Activated T-cell treated with anti-CD3 and anti-CD28 coated beads for 48 hours (primary cell): ENCODE results near the gene NUP133.
"Not testable (repeated sequence)": the region's sequence is repeated elsewhere in the genome, so short reads cannot be mapped to it uniquely, and the experiment has no call there.

Experiments
- DNase-seq: peaks from one replicate; pipeline ENCODE4 v3.0.0-alpha.2; 2020; ENCODE audit warnings: low read depth

Gene NUP133

DNA sequence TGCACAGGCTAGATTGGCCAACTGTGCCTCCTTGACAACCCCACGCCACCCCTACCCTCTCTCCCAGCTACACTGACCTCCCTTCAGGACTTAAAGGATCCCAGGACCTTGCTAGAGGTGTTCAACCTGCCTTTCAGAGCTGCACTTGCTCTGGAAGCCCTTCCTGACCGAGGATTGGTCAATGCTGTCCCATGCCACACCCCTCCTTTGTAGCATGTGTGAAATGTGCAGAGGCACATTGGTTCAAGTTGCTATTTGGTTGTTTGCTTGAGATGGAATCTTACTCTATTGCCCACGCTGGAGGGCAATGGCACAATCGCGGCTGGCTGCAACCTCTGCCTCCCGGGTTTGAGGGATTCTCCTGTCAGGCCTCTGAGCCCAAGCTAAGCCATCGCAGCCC, 96.1 kb downstream of the NUP133 start:
- DNase-seq = no peak

DNA sequence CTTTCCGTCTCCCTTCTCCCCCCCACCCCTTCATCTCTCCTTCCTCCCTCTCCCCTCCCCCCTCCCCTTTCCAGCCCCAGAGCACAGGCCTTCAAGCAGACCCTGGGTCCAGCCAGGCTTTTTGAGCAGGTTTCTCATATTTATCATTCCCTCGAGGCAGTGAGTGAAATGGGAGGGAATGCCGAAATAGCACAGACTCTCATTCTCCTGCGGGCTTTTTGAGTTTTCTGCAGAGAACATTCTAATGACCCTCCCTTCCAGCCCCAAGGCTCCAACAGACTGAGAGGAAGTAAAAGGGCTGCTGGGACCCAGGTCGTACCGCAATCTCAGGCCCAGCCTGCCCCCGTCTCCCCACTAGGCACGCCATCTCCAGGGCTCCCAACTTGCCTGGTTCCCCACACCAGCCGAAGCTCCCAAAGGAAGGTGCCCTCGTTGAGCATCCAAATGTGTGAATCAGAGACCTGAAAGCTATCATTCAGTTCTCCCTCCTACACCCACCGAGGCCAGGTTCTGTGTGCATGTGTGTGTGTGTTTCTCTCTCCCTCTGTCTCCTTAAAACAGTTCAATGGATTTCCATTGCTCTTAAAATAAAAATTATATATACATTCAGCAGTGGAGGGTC, 96.6 kb downstream of the NUP133 start:
- DNase-seq = no peak

DNA sequence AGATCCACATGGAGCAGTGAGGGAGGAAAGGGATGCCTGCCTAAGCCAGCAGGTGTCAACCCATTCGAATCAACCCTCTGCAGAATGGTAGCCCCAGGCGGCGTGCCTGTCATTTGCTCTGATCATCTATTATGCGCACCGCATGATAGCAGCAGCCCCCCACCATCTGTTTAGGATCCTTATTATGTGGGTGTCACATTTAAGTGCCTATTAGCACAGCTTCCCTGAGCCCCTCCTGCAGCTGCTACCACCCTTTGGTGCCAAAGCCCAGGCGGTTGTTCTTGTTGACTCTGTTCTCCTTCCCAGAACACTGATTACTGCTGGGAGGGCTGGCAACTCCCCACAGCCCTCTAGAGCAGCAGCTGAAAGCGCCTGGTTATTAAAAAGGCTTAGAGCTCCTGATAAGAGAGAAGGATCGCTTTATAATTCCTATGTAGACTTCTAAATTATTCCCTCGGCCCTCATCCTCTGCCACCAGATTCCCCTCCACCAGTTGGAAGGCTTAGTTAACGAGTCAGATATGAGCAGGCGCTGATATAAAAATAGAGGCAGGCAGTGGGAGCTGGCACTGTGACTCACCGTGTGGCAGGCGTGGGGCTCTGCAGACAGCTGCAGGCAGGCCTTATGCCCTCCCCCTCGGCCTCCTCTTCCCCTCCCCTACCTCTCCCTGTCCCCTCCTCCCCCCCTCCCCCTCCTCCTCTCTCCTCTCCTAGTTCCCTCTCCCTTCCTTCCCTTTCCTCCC, 97.3 kb downstream of the NUP133 start:
- no peak for DNase-seq

DNA sequence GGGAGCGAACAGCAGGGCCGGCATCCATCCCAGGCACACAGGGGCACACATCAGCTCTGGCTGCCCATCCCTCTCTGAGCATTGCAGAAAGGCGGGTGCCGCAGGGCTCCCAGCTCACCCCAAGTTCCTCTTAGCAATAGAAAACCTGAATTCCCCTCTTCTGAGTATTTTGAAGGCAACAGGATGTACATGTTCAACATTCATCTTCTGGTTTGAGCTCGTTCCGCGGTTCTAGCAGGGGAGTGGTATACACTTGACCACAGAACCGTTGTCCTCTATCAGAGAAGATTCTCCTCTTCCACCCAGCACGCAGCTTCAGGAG, 97.8 kb downstream of the NUP133 start:
- no peak for DNase-seq

DNA sequence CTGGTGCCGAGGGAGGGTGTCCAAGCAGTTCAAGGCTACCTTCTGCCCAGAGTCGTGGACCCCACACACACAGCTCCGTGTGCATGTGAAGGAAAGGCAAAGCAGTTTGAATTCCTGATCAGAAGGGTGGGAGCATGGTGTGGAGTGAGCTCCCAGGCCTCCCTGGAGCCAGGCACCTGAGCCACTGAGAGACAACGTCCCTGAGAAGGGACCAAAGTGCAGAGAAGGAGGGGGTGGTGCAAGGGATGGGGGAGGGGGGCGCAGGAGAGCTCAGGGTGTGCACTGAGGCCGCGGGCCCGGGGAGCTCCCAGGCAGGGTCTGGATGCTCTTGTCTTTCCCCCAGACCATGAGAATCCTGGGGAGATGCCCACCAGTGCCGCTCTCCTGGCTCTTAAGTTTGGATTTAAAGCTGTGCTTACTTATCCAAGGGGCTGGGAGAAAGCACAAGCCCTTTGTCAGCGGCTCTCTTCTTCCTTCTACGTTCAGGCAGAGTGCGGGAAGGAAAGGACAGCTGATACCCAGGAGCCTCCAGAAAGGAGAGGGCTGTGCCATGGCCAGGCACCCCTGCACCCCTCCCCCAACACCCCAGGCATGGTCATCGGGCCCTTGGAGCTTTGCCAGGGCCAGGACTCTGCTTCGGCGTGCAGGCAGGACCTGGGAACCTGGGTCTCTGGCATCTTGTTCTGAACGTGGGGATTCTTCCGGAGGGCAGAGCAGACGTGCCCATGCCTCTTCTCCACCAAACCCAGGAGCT, 98.3 kb downstream of the NUP133 start:
- DNase-seq = no peak

DNA sequence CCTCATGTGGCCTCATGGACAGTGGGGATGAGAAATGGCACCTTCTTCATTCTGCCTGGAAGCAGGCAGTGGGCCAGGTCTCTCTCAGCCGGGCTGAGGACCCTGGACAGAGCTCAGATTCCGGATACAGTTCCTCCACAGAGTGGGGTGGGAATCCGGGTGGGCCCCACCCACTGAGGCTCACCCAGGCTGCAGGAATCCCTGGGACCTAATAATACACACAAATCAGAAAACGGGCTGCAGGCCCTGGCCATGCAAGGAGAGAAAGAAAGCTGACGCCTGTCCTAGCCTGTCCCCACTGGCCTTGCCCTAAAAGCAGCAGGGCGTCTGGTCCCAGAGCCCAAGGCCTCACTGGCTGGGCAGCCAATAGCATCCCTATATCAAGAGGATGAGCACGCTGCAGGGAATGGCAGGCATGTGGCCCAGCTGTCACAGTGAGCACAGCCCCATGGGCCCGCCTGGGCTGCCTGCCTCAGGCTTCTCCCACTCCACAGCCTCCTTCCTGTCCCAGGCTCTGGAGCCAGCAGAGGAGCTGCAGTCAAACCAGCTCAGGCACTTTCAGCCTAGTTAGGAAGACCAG, 99.6 kb downstream of the NUP133 start:
- no peak for DNase-seq

DNA sequence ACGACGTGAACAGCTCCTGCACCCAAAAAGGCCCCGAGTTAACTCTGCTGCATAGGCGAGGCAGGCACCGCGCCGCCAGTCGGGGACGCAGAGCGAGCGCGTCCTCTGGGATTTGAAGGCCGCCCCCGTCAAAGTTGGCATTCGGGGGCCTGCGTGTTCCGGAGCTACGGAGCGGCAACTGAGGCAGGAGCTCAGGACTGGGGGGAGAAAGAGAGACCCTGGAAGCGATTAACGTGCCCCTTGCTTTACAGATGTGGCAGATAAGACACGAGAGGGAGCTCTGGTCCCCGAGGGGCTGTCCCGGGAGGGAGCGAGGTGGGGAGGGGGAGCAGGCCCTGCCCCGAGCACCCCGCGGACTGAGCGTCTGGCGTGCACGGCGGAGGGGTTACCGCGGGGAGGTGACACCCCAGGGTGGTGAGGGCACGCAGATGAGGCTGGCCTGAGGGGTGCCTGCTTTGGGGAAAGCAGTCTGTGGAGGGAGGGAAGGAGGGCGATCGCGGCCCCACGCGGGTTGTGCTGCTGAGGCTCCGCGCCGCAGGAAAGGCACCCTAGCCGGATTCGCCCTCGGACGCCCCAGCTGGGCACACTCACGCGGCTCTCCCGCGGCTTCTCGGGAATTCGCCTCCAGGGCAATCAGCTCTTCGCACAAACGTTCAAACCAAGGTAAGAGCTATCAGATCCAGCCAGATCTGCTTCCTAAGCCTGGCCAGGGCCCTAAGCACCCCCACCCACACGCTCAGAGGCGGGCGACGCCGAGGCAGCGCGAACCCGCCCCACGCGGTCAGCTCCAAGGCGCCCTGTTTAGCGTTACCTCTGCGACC, 100.7 kb downstream of the NUP133 start:
- DNase-seq = no peak

DNA sequence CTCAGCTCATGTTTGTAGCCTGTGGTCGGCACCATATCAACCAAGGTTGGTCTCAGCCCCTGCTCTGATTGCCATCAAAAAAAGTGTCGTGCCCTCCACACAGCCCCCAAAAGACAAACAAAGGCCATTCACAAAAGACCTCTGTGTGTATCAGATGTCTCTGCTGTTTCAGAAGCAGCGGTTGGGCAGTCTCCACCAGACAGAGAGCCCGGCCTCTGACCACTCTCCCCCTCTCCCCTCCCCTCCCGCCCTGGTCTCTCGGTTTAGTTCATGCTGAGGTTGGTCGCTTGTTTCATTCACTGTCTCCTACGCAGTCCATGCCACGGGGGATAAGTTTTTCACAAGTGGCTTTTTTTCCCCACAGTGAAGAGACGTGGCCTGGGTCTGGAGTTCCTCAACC, 101.3 kb downstream of the NUP133 start:
- no peak for DNase-seq

DNA sequence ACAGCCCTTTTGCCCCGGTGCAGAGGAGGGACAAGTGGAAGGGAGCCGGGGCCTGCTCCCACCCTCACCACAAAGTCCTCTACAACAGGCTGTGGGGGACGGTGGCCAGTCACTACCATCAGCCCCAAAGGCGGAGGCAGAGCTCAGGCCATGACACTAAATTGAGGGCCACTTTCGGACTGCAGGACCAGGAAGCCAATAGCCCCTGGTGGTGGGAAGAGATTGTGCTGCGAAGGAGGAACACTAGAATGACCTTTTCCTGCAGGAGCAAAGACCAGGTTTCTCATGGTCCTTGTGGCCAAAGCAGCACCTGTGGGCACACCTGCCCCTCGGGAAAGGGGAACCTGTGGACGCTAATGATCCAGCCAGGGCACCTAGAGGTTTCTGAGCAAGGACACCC, 104.6 kb downstream of the NUP133 start:
- no peak for DNase-seq

DNA sequence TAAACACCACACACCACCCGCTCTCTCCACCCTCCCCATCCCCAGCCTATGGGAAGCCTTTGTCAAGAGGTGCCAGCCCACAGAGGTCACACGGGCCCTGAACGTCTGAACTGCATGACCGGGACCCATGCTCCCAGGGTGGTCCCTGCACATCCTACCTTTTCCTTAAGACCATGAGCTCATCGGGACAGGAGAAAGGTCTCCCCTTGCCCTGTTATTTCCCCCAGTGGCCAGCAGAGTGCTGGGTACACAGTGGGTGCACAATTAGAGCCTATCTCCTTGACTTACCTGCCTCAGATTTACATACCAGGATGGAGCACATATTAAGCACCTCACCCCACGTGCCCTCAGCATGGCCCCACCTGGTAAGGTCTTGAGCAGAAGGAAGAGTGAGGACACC, 105.1 kb downstream of the NUP133 start:
- no peak for DNase-seq

DNA sequence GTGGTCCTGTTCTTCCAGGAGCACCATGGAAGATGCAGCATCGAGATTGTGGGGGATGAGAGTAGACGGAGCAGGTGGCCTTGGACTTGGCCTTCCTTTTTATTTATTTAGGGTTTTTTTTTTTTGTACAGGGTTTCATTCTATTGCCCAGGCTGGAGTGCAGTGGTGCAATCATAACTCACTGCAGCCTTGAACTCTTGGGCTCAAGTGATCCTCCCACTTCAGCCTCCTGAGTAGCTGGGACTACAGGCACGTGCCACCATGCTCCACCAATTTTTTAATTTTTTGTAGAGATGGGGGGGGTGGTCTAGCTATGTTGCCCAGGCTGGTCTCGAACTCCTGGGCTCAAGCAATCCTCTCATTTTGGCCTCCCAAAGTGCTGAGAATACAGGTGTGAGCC, 105.8 kb downstream of the NUP133 start:
- not testable (repeated sequence) for DNase-seq

DNA sequence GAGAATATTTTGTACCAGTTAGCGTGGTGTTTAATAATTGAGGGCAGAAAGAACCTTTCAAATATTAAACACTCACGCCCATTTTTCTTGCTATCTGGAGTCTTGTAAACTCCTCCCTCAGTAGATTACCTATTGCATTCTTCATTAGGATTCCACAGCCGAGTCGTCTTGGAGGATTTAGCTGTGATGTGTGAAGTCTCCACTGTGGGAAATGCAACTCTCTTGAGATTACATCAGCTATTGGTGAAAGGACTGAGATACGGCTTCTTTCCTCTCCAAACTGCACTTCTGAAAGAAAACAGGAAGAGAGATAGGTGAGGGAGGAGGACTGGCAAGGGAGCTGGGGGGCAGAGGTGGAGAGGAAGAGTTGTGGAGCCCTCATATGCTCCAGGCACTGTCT, 110.4 kb downstream of the NUP133 start:
- DNase-seq = no peak

DNA sequence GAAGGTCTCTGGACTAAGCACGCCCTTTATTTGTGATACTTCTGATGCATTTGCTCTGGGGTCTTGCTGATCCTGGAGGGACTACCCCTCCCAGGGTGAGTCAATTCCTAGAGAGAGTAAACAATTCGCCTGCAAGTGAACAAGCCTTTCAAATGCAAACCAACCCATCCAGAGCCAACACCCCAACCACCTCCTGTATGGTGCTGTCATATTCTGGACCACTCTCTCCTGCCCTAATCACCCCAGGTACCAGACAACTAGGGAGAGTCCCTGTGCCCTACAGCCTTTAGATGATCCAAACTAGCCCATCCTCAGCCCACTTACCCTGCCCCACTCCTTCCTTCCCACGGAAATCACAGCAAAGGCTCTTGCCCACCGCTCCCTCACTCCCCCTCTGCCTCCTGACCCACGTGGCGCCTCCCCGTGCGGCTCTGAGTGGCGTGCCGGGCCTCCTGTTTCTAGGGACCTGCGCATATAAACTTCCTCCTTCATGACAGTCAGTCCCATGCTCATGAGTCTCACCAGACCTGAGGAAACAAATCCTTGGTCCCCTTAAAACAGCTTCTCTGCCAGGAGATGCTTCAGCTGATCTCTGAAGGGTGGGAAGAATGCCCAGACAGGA, 111.4 kb downstream of the NUP133 start:
- DNase-seq = no peak

DNA sequence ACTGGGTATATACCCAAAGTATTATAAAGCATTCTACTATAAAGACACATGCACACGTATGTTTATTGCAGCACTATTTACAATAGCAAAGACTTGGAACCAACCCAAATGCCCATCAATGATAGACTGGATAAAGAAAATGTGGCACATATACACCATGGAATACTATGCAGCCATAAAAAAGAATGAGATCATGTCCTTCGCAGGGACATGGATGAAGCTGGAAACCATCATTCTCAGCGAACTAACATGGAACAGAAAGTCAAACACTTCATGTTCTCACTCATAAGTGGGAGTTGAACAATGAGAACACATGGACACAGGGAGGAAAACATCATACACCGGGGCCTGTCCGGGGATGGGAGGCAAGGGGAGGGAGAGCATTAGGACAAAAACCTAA, 113.6 kb downstream of the NUP133 start:
- not testable (repeated sequence) for DNase-seq

DNA sequence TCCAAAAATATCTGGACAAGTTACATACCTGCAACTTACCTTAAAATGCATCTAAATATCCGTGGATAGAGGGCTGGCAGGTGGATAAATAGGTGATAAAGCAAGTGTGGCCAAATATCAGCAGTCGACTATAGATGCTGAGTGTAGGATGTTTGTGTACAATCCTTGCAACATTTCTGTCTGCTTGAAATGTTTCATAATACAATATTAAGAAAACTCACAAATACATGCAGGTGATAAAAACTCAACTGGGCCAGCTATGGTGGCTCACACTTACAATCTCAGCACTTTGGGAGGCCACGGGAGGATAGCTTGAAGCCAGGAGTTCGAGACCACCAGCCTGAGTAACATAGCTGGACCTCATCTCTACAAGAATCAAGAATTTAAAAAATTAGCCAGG, 115.2 kb downstream of the NUP133 start:
- DNase-seq = no peak
